Measurements from ENCODE around the gene HACD1.
A peak's percentile ranks its signal among the peaks of the same experiment; 100 is the strongest.

Gene HACD1

GRCh38 chr10:17586821-17587234, 30.3 kb downstream of the HACD1 start:
- TF ChIP-seq CTCF (IDR thresholded peaks at IDR 0.05; ENCODE audit: insufficient read depth, low read depth, low read length, missing control alignments), result no peak
- DNase-seq (ENCODE audit: low read depth), result peak; percentile 25
- no peak overlapping the region for H3K4me3 ChIP-seq (ENCODE audit: low read length)

GRCh38 chr10:17585016-17585415, 32.2 kb downstream of the HACD1 start:
- DNase-seq (ENCODE audit: low read depth), result no peak
- TF ChIP-seq CTCF (IDR thresholded peaks at IDR 0.05; ENCODE audit: insufficient read depth, low read depth, low read length, missing control alignments), result no peak
- no peak overlapping the region for H3K4me3 ChIP-seq (ENCODE audit: low read length)

GRCh38 chr10:17580885-17581284, 36.3 kb downstream of the HACD1 start:
- no peak for TF ChIP-seq CTCF (IDR thresholded peaks at IDR 0.05; ENCODE audit: insufficient read depth, low read depth, low read length, missing control alignments)
- DNase-seq (ENCODE audit: low read depth), result no peak
- H3K4me3 ChIP-seq (ENCODE audit: low read length), result no peak overlapping the region

GRCh38 chr10:17578603-17579002, 38.6 kb downstream of the HACD1 start:
- DNase-seq (ENCODE audit: low read depth), result no peak
- H3K4me3 ChIP-seq (ENCODE audit: low read length), result no peak overlapping the region
- no peak for TF ChIP-seq CTCF (IDR thresholded peaks at IDR 0.05; ENCODE audit: insufficient read depth, low read depth, low read length, missing control alignments)

GRCh38 chr10:17576768-17577167, 40.4 kb downstream of the HACD1 start:
- no peak overlapping the region for H3K4me3 ChIP-seq (ENCODE audit: low read length)
- TF ChIP-seq CTCF (IDR thresholded peaks at IDR 0.05; ENCODE audit: insufficient read depth, low read depth, low read length, missing control alignments), result no peak
- no peak for DNase-seq (ENCODE audit: low read depth)

- no peak for TF ChIP-seq CTCF (IDR thresholded peaks at IDR 0.05; ENCODE audit: insufficient read depth, low read depth, low read length, missing control alignments)
These were observed 52.3 kb downstream of the HACD1 start for GRCh38 chr10:17564911-17565310.

GRCh38 chr10:17563452-17563851, 53.7 kb downstream of the HACD1 start:
- no peak overlapping the region for H3K4me3 ChIP-seq (ENCODE audit: low read length)
- no peak for DNase-seq (ENCODE audit: low read depth)
- no peak for TF ChIP-seq CTCF (IDR thresholded peaks at IDR 0.05; ENCODE audit: insufficient read depth, low read depth, low read length, missing control alignments)

More at GRCh38 chr10:17564911-17565310, 52.3 kb downstream of the HACD1 start:
- DNase-seq (ENCODE audit: low read depth), result no peak
- H3K4me3 ChIP-seq (ENCODE audit: low read length), result no peak overlapping the region
